NCI-H1092 treated with DMSO at 0.1 percent for 48 hours (cell line): Measurements from ENCODE around the gene SOX21.
A peak's percentile ranks its signal among the peaks of the same experiment; 100 is the strongest.
"Not testable (repeated sequence)": the region's sequence is repeated elsewhere in the genome, so short reads cannot be mapped to it uniquely, and the experiment has no call there.

Source experiments
- DNase-seq: peaks from one replicate; lab custom pipeline; 2025; lab: John Stamatoyannopoulos, UW

The SOX21 gene

DNA sequence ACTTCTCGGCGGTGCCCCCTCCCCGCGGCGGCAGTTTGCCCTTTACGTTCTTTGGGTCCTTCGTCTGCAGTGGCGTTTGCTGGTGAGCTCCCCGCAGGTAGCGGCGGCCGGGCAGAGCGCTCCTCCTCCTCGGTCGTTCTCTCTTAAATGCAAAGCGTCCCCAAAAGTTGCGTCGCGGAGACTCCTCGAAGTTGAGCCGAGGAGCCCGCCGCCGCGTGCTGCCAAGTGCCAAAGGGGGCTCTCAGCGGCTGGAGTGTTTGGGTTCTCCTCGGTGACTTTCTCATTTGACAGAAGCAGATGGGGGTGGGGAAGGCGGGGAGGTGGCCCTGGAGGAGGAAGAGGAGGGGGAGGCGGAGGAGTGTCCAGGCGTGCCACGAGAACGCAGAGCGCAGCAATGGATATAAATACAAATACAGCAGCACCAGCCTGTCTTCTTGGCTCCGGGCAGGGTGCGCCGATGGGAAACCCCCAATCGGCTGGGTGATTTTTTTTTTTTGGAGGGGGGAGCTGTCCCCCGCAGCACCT is at the start of gene SOX21:
Gene SOX21, minus strand, starts transcription at position 259 of the 525 bp plus-strand sequence. CDS start 496 bp downstream, outside the sequence.
- DNase-seq = peak; percentile 52

DNA sequence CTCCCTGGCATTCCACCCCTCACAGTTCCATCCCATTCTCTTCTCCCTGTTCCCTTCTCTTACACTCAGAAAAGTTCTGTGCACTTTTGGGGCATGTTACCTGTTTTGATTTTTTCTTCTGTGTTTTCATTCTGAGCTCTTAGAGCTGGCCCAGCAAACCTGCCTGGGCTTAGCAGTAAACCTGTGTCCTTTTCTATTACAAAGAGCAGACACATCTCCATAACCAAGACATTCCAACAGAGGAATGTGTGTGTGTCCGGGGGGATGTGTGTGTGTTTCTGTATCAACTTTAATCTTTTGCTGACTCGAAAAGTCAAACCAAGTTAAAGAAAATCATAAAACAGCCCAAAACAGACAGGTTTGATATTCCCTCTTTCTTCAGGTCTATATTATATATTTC is 49.1 kb upstream of the SOX21 start:
- no peak for DNase-seq

DNA sequence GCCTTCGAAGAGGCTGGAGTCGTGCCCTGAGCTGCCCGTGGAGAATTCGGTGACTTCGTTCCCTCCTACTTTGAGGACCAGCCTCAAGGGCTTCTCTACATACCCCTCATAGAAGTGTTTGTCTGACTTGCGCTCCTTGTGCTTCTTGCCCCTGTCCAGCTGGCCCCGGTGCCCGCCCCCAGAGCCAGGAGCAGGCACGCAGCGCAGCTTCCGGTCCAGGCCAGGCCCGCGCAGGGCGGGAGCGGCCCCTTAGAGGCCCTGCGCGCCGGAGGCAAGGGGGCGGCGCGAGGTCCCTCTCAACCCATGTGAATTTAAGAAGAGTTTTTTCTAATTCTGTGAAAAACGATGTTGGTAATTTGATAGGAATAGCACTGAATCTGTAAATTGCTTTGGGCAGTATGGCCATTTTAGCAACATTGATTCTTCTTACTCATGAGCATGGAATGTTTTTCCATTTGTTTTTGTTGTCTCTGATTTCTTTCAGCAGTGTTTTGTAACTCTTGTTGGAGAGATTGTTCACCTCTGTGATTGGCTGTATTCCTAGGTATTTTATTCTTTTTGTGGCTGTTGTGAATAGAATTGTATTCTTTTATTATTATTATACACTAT is 46.9 kb upstream of the SOX21 start:
- DNase-seq = no peak

DNA sequence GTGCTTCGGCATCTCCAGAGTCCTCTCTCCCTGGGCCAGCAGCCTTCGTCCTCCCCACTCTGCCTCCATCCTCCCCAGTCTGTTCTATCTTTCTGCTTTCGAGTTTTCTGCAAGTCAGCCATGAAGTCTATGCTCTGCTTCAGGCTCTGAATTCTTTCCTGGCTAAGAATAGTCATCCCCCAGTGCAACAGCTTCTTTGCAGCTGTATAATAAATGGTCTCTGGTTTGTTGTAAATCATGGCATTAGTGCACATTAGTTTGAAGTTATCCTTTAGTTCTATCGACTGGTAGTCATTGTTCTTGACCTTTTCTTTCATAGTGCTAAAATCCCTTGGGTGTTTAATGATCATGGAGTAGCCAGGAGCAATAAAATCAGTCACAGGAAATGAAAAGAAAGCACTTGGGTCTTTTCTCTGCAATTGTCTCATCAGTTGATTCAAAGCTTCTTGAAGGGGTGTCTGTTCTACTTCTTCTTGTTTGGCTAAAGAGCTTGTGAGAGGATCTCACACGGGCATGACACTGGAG is 46.2 kb upstream of the SOX21 start:
- DNase-seq = no peak

DNA sequence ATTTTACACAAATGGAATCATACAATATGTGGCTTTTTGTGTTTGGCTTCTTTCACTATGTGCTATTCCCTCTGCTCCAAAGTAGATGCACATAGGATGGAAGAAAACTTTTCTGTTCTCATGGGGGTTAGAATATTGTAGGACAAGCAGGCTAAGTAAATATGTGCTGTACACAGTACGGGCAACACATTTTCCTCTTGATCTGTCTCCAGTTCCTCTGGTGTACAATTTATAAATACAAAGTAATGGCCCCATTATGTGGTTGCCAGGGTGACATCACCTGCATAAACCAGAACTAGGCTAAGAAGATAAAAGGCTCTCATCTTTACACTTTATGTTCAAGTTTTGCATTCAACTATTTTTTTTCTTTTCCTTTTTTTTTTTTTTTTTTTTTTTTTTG is 41.0 kb upstream of the SOX21 start:
- DNase-seq = peak; percentile 66

DNA sequence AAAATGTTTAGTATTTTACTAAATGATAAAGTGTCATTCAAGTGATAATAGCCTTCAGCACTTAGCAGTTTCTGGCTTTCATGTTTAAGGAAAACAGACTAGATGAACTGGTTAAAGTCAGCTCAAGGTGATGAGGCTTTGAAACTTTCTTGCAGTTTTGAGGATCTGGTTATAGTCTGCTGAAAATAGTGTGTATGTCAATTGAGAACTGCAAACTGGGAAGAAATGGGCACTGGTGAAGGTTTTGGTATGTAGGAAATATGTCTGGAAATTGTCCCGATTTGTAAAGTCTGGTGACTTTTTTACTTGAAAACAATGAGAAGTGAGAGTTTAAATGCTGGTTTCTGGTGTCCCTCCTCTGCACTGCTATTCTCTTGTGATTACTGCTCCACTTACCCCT is 36.8 kb upstream of the SOX21 start:
- DNase-seq = no peak

DNA sequence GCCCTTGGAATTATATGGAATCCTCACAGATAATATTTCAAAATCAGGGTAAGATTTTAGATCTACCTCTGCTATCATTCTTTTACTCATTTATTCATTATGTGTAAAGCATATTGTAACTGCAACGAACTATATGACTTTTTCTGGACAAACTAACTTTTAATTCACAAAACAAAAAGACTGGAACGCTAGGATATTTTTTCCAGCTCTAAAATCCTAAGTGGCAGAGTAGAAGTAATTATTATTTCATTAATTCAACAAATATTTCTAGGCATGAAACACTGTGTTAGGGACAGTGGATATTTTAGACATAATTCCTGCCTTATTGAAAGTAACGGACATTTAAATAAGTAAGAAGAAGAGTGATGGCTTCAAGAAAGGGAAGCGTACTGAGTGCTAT is 26.9 kb upstream of the SOX21 start:
- no peak for DNase-seq

DNA sequence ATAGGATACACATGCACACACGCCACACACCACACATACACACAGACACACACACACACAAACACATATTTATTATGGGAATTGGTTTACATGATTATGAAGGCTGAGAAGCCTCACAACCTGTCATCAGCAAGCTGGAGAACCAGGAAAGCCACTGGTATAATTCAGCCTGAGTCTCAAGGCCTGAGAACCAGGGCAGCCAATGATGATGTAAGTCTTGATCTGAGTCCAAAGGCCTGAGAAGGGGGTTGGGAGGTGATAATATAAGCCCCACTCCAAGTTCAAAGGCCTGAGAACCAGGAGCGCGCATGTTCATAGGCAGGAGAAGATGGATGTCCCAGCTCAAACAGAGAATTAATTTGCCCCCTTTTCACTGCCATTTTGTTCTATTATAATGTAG is 18.7 kb upstream of the SOX21 start:
- no peak for DNase-seq

DNA sequence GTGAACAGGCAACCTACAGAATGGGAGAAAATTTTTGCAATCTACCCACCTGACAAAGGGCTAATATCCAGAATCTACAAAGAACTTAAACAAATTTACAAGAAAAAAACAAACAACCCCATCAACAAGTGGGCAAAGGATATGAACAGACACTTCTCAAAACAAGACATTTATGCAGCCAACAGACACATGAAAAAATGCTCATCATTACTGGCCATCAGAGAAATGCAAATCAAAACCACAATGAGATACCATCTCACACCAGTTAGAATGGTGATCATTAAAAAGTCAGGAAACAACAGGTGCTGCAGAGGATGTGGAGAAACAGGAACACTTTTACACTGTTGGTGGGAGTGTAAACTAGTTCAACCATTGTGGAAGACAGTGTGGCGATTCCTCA is 17.6 kb upstream of the SOX21 start:
- not testable (repeated sequence) for DNase-seq

DNA sequence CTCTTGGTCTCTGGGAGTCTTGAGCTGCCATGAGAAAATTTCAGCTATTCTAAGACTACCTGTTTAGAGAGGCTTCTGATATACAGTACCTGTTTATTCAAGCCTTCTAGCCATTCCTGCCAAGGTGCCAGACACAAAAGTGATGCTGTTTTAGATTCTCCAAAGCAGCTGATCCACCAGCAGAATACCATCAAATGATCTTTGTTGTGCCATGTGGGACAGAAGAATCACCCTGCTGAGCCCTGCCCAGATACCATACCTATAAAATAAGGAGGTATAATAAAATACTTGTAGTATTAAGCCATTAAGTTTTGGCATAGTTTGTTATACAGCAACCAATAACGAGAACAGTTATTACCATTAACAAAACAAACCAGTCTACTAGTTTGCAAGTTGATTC is 14.1 kb upstream of the SOX21 start:
- DNase-seq = no peak

DNA sequence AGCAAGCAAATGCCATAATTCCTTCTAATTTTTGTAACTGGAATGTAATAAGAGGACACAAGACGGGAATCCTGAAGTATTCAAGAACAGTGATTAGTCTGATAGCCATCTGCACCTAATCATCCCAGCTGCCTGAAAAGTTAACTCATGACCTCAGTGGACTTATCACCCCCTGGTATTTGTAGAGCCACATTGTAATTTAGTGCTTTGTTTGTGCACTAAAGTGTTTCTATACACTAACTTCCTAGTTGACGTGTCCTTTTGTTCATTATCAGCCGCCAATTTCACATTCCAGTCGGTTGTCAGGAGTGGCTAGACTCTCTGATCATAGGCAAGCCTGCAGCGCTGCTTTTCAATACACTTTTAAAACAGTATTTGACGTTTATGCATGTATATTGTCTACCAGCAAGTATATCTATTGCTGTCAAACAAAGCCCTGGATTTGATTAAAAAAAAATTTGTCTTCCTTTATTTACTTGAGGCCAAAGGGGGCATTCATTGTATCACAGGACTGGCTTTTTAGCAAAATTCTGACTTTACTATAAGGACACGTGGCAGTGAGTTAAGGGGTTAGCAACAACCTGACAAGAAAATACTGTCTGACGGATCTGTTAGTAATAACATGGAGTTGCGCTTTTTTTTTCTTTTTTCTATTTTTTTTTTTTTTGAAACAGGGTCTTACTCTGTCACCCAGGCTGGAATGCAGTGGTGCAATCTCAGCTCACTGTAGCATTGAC is 10.4 kb upstream of the SOX21 start:
- DNase-seq = no peak

DNA sequence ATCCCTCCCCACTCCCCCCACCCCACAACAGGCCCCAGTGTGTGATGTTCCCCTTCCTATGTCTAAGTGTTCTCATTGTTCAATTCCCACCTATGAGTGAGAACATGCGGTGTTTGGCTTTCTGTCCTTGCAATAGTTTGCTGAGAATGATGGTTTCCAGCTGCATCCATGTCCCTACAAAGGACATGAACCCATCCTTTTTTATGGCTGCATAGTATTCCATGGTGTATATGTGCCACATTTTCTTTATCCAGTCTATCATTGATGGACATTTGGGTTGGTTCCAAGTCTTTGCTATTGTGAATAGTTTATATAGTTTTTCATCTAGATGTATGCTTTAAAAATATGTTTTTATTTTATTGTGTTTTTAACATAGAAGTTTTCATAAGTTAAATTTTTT is 6.4 kb upstream of the SOX21 start:
- DNase-seq = not testable (repeated sequence)

DNA sequence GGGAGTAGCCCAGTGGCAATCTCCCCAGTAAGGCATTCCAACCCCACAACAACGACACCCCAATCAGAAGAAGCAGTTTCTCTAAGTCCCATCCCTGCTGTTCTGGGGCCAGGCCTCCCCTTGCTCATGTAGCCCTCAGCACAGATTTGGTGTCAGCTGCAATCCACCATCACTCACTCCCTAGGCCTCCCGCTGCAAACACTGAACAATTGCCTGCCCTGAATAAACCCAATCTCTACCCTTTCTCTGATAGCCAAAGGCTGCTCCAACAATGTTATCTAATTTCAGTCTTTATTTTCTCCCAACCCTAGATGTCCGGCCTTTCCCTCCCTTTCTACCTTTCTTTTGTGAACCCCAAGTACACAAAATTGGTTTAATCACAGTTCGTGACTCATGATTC is 5.6 kb upstream of the SOX21 start:
- no peak for DNase-seq

DNA sequence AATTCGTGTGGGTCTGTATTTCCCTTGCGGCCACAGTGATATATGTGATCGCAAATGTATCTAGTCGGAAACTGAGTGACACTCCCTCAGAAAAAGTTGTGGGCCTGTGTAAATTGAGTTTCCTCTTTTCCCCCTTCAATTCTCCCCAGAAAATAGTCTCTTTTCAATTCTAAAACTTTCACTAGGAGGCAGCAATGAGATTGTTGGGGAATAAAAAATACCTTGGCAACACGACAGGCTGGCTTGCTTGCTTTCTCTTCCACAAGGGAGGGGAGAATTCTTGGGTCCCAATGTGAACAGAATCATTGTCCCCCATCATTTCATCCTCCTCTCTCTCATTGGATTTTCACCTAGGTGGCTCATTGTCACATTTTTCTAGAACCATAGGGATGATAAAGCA is 3.7 kb upstream of the SOX21 start:
- peak; percentile 8 for DNase-seq

DNA sequence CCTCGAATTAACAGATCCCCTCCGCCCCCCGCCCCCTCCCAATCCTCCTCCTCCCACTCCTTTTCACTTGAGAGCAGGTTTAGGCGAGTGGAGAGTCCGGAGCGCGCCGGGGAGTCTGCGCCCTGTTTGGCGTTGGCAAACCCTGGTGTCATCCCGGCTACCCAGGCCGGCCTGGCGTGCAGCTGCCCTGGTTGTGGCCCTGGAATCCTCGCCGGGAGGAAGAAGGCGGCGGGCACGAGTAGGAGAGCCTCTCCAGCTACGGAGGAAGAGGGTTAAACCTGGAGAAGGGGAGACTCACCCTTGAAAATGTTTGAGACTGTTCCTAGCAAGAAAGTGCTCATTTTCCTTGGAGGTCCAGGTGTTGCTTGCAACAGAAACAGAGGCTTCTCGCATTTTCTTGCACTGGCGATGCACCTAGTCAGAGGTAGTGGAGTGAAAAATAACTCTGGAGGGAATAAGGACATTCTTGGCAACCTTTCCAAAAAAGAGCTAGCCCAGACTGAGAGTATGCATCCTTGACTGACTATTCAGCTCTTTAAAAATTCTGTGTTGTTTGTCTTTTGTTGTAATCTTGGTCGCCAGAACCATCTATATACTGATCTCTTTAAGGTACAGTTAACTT is 1.3 kb upstream of the SOX21 start:
- no peak for DNase-seq

DNA sequence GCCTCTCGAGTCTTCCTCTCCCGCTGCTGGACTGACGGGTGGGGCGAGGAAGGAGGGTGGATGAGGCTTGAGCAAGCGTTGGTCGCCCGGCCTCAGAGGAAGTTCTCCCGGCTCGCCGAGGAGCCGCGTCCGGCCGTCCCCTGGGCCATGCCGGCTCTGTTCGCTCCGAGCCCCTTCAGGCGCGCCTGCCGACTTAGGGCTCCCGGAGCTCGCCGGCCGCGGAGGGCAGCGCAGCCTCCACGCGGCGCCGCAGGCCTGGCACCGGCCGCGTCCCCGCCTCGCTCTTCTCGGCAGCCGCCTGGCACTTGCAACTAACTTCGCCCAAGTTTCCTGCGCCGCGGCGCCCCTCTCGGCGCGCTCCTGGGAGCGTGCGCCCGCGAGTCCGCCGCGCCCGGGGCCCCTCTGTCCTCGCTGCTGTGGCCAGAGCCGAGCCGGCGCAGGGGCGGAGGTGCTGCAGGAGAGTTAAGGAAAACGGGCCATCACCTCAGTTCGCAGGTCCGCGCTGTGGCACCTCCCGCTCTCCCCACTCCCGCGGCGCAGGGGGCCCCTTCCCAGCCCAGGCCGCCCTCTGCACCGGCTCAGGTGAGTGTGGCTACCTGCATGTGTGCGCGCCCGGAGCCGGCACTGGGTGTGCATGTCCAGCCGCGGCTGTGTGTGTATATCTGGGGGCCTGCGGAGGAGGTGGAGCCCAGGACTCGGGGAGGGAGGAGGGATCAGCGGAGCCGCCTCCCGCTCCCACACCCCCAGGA is 641 bp upstream of the SOX21 start:
- peak; percentile 62 for DNase-seq

DNA sequence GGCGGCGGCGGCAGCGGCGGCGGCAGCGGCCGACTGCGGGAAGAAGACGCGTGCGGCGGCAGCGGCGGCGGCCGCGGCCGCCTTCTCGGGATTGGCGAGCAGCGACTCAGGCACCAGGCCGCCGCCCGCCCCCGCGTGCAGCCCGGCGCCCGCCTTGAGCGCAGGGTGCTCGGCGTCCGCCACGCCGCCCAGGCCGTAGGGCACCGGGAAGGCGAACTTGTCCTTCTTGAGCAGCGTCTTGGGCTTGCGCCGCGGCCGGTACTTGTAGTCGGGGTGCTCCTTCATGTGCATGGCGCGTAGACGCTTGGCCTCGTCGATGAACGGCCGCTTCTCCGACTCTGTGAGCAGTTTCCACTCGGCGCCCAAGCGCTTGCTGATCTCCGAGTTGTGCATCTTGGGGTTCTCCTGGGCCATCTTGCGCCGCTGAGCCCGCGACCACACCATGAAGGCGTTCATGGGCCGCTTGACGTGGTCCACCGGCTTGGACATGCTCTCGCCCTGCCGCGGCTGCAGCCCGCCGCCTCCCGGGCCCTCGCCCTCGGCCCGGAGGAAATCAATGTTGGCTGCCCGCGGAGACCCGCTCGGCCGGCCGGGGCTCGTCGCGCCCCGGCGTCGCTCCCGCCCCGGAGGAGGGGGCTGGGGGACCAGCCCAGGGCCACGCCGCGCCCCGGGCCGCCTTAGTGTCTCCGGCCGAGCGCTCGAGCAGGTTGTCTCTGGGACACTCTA is 621 bp downstream of the SOX21 start:
- DNase-seq = peak; percentile 56

DNA sequence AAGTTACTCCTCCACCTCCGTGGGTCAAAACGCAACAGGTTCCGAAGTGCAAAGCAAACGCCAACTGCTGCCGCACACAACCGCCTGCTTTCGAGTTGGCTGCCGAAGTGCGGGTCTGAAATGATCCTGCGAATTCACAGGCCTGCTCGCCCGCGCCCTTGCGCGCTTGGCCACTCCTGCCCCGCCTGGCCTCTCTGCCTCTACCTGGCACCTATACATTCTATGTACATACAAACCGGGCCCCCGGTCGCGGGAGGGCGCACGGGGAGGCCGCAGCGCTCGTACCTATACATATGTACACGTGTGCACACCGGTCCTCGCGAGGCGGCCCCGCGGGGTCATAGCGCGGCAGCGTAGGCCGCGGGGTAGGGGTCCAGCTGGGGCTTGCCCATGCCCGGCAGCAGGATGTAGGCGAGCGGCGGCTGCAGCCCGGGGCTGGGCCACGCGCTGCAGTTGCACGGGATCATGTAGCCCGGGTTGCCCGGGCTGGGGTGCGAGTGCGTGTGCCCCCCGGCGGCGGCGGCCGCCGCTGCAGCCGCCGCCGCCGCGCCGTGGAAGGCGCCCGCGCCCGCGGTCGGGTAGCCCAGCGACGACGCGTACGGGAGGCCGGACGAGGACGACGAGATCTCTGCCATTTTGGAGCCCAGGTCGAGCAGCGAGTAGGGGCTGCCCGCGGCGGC is 1.3 kb downstream of the SOX21 start:
- DNase-seq = peak; percentile 84

DNA sequence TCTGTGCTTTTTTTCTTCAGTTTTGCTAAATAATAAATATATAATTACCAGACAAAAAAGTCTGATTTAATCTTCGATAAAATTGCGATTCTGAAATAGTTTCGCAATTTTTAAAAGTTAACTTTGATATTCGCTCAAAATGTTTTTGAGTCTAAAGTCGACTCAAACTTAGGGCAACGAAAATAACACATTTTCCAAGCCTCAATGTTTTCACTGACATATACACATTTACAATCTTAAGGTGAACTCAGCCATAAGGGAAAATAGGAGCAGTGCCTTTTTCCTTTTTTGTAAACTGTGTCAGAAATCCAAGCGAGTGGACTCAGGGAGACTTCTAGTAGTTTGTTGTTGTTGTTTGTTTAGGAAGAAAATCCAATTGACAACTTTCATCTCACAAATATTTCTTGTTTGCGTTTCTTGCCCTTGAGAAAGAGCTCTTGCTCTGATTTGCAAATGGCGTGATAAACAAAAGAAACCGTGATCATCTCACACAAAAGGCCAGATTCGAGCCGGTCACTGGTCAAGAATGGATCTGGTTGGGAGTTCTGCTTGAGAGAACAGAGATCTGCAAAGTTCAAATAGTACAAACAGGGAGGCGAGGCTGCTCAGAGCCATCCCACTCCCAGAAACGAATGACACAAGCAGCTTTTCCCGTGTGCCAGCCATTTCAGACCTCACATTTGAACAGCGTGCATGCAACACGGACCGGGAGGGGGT is 2.1 kb downstream of the SOX21 start:
- peak; percentile 68 for DNase-seq
